HG03139 (cell line): ENCODE results near the gene COL18A1.

Experiments
- ATAC-seq: cut with Tn5 transposase; IDR thresholded peaks from one replicate; pipeline ENCODE4 v1.9.1; 2021; ENCODE audit not compliant: unreplicated experiment

COL18A1 gene

GRCh38 chr21:45466330-45467220 lies 61.6 kb downstream of the COL18A1 start:
- no peak for ATAC-seq

GRCh38 chr21:45467221-45467779 lies 62.3 kb downstream of the COL18A1 start:
- ATAC-seq, result no peak

GRCh38 chr21:45468051-45468970 lies 63.3 kb downstream of the COL18A1 start:
- ATAC-seq, result no peak

GRCh38 chr21:45468971-45469272 lies 64.0 kb downstream of the COL18A1 start:
- ATAC-seq, result no peak

GRCh38 chr21:45469273-45470086 lies 64.5 kb downstream of the COL18A1 start:
- ATAC-seq, result no peak

- no peak for ATAC-seq
Observed at GRCh38 chr21:45470087-45470515, 65.1 kb downstream of the COL18A1 start.

GRCh38 chr21:45470773-45471524 lies 66.0 kb downstream of the COL18A1 start:
- ATAC-seq, result no peak

- ATAC-seq, result no peak
Observed at GRCh38 chr21:45471525-45472221, 66.7 kb downstream of the COL18A1 start.

- no peak for ATAC-seq
Observed at GRCh38 chr21:45472445-45473365, 67.7 kb downstream of the COL18A1 start.

- ATAC-seq, result no peak
Observed at GRCh38 chr21:45473496-45474322, 68.7 kb downstream of the COL18A1 start.

- no peak for ATAC-seq
Observed at GRCh38 chr21:45474323-45474950, 69.5 kb downstream of the COL18A1 start.

GRCh38 chr21:45475004-45475685 lies 70.2 kb downstream of the COL18A1 start:
- ATAC-seq, result no peak

- ATAC-seq, result no peak
Observed at GRCh38 chr21:45475797-45476570, 71.0 kb downstream of the COL18A1 start.

- ATAC-seq, result no peak
Observed at GRCh38 chr21:45476582-45476981, 71.6 kb downstream of the COL18A1 start.

- no peak for ATAC-seq
Observed at GRCh38 chr21:45477176-45478114, 72.5 kb downstream of the COL18A1 start.
